Measurements from ENCODE around the gene ADARB1. TPM values are rescaled to one million over a fixed set of nuclear protein-coding genes. Genes with fewer than 3 reads are reported as not detected.

The ADARB1 gene
- total and polyA plus RNA-seq, 2 of the 8 experiments (the other 6 are each of a cell fraction or from before 2014, with no cell fraction given): 4.7 to 14.9 TPM

DNA sequence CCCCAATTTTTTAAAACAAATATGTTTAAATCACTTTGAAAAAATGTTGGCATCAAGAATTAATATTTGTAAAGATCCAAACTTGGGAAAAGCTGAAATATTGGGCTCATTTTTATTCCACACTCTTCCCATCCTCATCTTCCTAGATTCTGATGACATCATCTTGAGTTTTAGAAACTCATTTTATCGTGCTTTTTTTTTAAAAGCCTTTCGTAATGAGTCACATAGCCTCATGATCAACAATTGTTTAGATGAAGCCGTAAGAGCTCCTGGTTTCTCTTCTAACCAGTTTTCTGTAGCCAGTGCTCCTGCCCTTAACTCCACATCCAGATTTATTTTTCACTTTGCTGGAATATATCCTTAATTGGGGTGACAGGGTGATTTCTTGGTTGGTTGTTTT, 134.7 kb downstream of the ADARB1 start:
- H3K4me1 ChIP-seq (replicated peaks in 1 of 4; ENCODE audit: control insufficient read depth in 3 of 4, insufficient read depth in 4 of 4, low read length in 3 of 4): no peaks in the 10 kb centered on the region
- TF ChIP-seq TAF1 (IDR thresholded peaks at IDR 0.05; ENCODE audit: low read depth, low read length): no peak
- TF ChIP-seq RNF2 (IDR thresholded peaks at IDR 0.05; ENCODE audit: borderline replicate concordance, low read depth, low read length, missing control alignments, poor library complexity, severe bottlenecking): no peak
- no peak for TF ChIP-seq CBX8 (IDR thresholded peaks at IDR 0.05; ENCODE audit: borderline replicate concordance, low read depth, low read length)
- WGBS, 2 experiments (ENCODE audit: extremely low coverage in 1 of 2, insufficient coverage in 1 of 2, insufficient read length in 1 of 2, insufficient replicate concordance in 2 of 2, low coverage in 1 of 2, low lambda C conversion rate in 2 of 2, missing lambda C conversion rate in 1 of 2): 88% methylated on average over 3 of the region's 3 CpGs; no CpG with 5 or more reads in 1 of the 2 experiments
- H3K23me2 ChIP-seq (ENCODE audit: low read depth, low read length): peaks cover 2% of the 10 kb centered on the region; the same call in 1 of the 2 replicates
- no peak overlapping the region for H2BK120ac ChIP-seq (replicated peaks; ENCODE audit: low read depth, low read length)
- no peak overlapping the region for H4K5ac ChIP-seq (ENCODE audit: insufficient read length, low read depth, low read length)
- no peak overlapping the region for H2BK15ac ChIP-seq (ENCODE audit: low read length)
- no peaks in the 10 kb centered on the region for H3K9me3 ChIP-seq (ENCODE audit: insufficient read depth in 2 of 2, low read depth in 1 of 2, low read length in 1 of 2)
- H4K20me1 ChIP-seq (replicated peaks in 1 of 2; ENCODE audit: control insufficient read depth in 1 of 2, insufficient read depth in 2 of 2, low read length in 2 of 2): no peaks in the 10 kb centered on the region
- no peak overlapping the region for H2BK20ac ChIP-seq (ENCODE audit: low read length)
- ChIA-PET CTCF (ENCODE audit: partially characterized antibody) (no interaction called here), POLR2A (ENCODE audit: partially characterized antibody) (no interaction called here)
- H3K79me2 ChIP-seq (ENCODE audit: control insufficient read depth in 1 of 2, insufficient read depth in 2 of 2, low read length in 2 of 2): no peaks in the 10 kb centered on the region
- DNase-seq (ENCODE audit: low read depth in 1 of 2, low spot score in 2 of 2) (no peak), FAIRE-seq (no peak)
- H3K18ac ChIP-seq (ENCODE audit: extremely low read depth, low read length): no peak overlapping the region
- H2BK12ac ChIP-seq (ENCODE audit: low read depth, low read length): no peak overlapping the region
- H3K23ac ChIP-seq (ENCODE audit: insufficient read length): no peak overlapping the region
- no peak overlapping the region for H3K56ac ChIP-seq (replicated peaks; ENCODE audit: insufficient read length, low read depth, low read length)
- H3K9ac ChIP-seq (replicated peaks in 1 of 4; ENCODE audit: extremely low read depth in 1 of 4, low read depth in 3 of 4, low read length in 3 of 4): no peak overlapping the region
- no peak overlapping the region for H3K4ac ChIP-seq (replicated peaks; ENCODE audit: insufficient read length, low read depth, low read length)
- H3K27ac ChIP-seq (ENCODE audit: low read depth, low read length): no peak overlapping the region
- no peaks in the 10 kb centered on the region; a peak in 1 of 7 replicates for H3K27me3 ChIP-seq (replicated peaks in 1 of 4; ENCODE audit: control insufficient read depth in 3 of 4, extremely low read depth in 1 of 4, insufficient read depth in 3 of 4, low read length in 3 of 4)
- no peak overlapping the region for H3K4me2 ChIP-seq (ENCODE audit: insufficient read depth in 1 of 2, low read depth in 2 of 2, low read length in 2 of 2)
- no peak overlapping the region for H3K14ac ChIP-seq (ENCODE audit: insufficient read length)
- H4K8ac ChIP-seq (ENCODE audit: extremely low read depth, insufficient read depth, low read length): no peak overlapping the region
- H2AFZ ChIP-seq (ENCODE audit: low read length): no peak overlapping the region
- H3K4me3 ChIP-seq (ENCODE audit: extremely low read depth in 1 of 4, insufficient read depth in 2 of 4, low read depth in 3 of 4, low read length in 4 of 4): no peak overlapping the region
- no peak overlapping the region for H2BK5ac ChIP-seq (ENCODE audit: low read depth, low read length)
- peaks cover 0 to 3% (median 0%) of the 10 kb centered on the region in 4 experiments; a peak in 2 of 8 replicates for H3K36me3 ChIP-seq (ENCODE audit: control insufficient read depth in 2 of 4, insufficient read depth in 4 of 4, low read length in 3 of 4)
- no peak overlapping the region for H2AK5ac ChIP-seq (ENCODE audit: low read depth, low read length)
- H4K91ac ChIP-seq (replicated peaks; ENCODE audit: insufficient read length, low read length): no peak overlapping the region
- no peaks in the 10 kb centered on the region for H3K79me1 ChIP-seq (ENCODE audit: low read depth, low read length)

All from H1 (cell line).